NCI-H1417 (cell line): ENCODE results near the gene SLC16A6.
"Not testable (repeated sequence)": the region's sequence is repeated elsewhere in the genome, so short reads cannot be mapped to it uniquely, and the experiment has no call there.

Source experiments
- DNase-seq, 3 experiments: peaks; one replicate each; lab custom pipeline; 2025; lab: John Stamatoyannopoulos, UW

The SLC16A6 gene

DNA sequence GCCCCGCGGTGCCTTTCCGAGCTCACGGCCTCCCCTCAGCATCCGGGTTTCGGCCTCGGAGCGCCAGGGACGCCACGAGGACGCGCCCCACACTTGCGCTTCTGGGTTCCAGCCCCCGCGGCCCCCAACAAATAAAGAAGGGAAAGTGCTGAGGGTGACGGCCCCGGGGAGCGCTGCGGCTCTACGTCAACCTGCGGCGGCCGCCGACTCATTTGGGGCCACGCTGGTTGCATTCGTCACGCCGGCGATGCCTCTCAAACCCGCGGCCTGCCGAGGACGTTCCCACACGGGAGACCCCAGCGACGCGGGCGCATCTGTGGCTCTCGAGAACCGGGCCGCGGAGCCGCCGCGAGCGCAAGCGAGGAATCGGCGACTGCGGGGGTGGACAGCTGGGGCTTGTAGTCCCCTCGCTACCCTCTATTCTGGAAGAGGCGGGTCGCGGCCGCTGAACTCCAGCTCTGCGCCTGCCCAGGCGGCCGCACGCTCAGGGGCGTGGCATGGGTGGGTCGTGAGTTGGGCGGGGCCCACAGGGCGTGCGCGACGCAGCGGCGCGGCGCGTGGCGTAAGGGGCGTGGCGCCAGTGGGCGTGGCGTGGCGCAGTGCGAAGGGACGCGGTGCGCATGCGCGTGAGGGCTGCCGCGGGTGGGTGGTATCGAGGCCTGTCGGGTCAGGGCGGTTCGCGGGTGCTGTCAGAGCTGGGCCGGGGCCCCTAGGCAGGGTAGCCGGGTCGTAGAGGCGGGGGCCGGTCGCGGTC lies 43.3 kb downstream of the SLC16A6 start, which contains the start of gene AMZ2:
Gene AMZ2, plus strand, starts transcription at position 599 of the 754 bp plus-strand sequence. CDS start 2,145 bp downstream, outside the sequence.
- peak; percentile 96 to 97 (median 96) for DNase-seq

DNA sequence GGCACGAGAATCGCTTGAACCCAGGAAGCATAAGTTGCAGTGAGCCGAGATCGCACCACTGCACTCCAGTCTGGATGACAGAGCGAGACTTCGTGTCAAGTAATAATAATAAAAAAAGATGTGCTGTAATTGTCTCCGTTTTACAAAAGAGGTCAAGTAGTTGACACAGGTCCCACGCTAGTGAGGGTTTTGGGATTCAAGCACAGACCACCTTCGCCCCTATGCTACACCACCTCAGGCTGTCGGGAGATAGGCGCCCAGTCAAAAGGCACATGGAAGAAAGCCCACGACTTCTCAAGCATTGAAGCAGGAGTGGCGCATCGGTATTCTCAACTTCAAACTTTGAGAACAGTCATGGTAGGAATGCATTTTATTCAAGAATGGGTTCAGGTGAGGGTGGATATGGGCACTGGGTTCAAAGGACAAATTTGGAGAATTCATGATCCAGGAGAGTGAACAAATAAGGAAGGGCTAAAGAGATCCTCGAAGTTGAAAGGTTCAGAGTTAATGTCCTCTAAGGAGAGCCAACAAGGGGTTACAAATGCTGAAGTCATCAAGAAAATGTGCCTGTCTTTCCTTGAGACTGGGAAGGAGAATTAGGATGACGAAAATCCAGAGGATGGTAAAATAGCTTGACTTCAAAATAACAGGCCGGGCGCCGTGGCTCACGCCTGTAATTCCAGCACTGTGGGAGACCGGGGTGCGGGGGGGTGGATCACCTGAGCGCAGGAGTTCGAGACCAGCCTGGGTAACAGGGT lies 44.5 kb downstream of the SLC16A6 start:
- peak in 1 of 3 experiments; percentile 29 for DNase-seq

DNA sequence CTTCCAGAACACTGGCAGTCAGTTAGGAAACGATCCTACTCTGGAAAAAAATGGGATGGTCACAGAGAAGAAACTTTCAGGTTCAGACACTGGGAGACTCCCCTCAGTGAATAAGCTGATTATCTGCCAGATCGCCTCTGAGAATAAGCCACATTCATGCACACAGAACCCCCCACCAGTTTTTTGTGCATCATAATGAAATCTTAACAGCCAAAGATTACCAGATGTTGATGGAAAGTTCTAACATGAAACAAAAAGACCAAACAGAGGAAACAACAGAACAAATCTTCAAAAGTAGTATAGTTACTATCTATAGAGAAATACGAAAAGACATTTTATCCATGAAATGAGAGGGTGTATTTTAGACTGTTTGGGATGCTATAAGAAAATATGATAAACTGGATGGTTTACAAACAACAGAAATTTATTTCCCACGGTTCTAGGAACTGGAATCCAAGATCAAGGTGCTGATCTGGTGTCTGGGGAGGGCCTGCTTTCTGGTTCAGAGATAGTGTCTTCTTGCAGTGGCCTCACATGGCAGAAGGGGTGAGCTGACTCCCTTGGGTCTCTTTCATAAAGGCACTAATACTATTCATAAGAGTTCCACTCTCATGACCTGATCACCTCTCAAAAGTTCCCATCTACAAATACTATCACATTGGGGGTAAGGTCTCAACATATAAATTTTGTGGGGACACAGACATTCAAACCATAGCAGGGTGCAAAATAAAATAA lies 51.1 kb downstream of the SLC16A6 start:
- DNase-seq: no peak

DNA sequence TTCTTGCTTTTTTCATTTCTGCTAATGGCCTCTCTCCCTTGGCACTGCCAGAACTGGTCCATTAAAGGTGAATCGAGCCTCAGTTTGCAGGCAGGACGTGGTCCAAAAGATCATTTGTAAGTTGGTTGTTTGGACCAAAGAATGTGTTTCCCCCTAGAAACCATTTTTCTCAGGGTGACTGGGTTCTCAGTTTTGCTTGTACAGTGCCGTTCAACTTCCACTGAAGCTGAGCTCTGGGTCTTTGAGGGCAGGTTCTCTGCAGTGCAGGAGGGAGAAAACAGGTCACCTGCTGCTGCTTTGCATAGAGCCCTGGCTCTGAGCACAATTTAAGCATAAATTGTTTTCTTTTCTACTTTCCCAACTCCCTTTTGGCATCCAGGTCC lies 52.1 kb downstream of the SLC16A6 start:
- DNase-seq: no peak

DNA sequence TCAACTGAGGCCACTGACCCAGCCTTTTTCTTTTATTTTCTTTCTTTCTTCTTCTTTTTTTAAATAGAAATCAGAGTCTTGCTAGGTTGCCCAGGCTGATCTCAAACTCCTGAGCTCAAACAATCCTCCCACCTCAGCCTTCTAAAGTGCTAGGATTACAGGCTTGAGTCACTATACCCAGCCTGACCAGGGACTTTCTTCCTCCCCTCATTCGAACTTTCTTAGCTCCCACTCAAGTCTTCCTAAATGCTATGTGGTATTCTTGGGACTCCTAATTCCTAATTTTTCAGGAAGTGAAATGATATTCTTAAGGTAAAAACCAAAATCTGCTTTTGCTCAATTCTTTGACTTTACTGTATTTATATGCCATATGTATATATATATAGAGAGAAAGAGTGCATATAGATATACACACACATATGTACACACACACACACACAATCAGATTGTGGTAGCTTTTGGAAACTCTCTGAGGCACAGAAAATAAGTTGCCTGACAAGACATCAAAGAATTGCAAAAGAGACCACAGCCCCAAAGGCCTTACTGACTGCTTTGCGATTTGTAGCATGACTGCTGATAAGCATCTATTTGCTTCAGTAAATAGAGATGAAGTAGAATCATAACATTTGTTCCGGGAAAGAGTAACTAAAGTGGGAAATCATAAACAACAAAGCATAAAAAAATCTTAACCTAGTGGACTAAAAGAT lies 52.6 kb downstream of the SLC16A6 start:
- DNase-seq: no peak

DNA sequence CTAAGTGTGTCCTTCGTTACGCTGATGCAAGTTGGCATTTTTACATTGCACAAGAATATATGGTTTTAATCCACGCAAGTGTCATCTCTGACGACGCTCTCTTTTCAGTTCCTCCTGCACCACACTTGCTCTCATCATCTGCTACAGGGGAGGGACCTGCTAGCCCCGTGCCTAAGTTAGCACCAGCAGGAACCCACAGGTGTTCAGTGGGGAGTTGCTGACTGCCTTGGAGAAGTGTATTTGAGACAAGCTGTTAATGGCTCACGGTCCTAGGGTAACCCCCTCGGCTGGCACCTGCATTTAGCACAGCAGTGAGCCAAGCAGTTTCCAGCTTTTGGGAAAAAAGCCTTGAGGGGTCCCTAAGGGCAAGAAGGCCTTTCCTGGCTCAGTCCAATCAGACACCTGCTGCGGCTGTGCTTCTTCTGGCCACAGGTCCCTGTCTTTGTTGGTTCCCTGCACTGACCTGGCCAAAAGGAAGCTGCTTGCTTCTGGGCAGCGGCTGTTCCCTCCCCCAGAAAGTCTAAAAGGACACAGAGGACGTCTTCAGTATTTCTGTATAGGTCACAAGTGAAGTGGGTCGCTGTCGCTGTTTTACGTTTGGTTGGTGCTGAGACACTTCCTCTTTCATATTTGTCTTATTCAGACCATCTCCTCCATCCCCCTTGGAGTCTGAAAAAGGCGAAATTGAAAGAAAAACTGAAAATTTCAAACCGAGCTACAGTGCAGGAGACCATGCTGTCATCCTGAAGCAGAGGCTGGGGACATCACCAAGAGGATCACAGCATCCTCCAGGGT lies 53.4 kb downstream of the SLC16A6 start:
- not testable (repeated sequence) for DNase-seq

DNA sequence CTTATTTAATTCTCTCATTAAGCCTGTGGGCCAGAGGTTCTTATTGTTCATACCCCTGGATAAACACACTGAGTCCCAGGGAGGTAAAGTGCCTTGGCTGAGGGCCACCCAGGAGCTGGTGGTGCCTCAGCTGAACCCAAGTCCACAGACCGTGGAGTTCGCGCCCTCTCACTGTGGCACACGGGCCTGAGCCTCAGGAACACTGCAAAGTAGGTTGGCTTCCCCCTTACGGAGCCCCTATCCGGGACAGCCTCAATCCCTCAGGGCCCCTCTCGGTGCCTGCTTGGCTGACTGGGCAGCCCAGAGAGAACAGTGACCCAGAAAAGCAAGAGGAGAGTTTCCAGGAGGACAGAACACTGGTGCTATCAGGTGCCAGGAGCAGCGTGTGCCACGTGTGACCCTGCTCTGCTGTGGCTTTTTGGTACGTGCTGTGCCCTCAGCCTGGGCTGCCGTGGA lies 55.6 kb downstream of the SLC16A6 start:
- not testable (repeated sequence) for DNase-seq

DNA sequence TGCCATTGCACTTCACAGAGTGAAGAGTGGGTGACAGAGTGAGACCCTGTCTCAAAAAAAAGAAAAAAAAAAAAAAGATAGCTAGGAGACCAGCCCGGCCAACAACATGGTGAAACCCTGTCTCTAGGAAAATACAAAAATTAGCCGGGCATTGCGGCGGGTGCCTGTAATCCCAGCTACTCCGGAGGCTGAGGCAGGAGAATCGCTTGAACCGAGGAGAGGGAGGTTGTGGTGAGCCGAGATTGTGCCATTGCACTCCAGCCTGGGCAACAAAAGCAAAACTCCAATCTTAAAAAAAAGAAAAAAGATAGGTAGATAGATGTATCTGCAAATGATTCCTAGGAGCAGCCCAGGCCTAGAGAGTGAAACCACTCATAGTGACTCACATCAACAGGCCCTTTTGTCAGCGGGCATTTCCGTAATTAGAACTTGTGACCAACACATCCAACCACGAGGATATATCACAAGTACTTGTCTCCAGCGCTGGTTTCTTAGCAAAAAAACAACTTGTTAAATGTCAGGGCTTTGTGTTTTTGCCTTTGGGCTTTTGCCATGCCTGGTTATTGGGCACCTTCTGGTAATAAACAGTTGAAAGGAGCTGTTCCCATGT lies 56.1 kb downstream of the SLC16A6 start:
- not testable (repeated sequence) for DNase-seq

DNA sequence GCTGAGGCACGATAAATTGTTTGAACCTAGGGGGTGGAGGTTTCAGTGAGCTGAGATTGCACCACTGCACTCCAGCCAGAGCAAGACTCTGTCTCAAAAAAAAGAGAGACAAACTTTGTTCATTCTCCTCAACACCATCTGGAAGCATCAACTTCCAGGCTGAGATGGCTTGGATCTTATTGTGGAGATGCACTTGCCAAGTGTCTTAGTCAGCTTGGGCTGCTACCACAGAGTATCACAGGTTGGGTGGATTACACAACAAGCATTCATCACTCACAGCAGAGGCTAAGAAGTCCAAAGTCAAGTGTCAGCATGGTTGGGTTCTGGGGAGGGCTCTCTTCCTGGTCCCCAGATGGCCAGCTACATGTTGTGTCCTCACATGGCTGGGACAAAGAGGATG lies 58.2 kb downstream of the SLC16A6 start:
- not testable (repeated sequence) for DNase-seq

DNA sequence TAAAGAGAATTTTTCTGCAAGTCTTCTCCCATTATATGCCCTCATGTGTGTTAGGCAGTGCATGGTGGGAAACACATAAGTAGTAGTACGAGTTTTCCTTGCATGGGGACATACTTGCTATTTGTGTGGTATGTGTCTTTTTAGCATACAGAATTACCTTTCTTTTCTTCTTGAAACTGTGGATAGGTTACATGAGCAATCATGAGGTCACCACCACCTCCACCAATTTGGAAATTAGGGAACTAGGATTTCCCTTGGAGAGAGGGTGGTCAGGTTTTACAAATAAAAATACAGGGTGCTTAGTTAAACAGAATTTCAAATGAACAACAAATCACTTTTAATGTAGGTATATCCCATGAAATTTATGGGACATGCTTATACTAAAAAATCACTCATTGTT lies 59.4 kb downstream of the SLC16A6 start:
- DNase-seq: no peak

DNA sequence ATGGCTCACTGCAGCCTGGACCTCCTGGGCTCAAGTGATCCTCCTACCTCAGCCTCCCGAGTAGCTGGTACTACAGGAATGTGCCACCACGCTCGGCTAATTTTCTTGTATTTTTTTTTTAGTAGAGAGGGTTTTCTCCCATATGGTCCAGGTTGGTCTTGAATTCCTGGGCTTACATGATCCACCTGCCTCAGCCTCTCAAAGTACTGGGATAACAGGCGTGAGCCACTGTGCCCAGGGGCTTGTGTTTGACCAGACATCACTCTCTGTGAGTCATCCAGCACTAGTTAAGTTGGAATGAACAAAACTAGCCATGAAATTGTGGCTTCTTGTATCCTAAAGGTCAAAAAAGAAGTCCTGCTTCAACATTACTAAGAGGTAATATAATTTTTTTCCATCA lies 59.8 kb downstream of the SLC16A6 start:
- DNase-seq: not testable (repeated sequence)

DNA sequence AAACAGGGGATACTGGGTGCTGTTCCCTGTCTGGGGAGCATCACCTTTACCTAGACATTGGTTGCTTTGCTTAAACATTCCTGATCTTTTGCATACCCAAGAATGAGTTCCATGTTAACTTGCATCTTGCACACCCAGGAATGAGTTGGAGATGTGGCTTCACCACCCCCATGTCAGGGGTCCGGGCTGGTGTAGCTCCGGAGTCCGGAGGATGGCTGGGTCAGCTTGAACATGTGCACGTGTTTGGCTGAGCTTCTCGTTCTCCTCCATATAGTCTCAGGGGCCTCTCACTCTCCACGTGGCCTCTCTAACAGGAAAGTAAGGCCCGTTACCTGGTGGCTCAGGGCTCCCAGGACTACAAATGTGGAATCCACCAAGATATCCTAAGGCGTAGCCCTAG lies 61.3 kb downstream of the SLC16A6 start:
- DNase-seq: no peak

DNA sequence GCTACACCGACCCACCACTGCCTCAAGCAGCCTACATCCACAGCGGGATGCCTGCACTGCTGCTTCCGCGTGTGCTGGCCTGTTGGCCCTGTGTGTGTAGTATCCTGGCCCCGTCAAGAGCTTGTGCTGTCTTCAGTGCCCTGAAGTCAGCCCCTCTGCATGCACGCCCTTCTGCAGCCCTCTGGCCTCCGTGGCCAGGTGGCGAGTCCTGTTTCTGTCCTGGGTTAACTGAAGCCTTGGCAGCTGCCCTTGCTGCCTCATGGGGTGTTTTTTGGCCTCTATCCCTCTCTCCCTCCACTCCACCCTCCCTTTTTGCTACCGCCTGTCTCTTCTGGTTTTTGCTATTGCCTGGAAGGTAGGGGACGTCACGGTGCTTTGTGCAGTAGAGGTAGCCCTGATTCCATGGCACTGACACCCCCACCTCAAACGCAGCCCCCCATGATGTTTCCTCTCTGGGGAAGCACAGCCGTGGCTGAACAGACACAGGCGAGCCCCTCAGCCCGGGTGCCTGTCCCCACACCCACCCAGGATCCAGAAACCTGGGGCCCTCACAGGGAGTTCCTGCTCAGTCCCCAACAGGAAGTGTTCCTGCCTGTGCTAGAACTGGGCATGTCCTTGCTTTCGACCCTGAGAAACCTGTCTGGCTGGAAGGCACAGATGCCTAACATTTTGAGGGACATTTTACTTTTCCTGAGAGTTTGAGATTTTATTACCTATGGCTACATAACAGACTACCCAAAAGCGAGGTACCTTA lies 61.9 kb downstream of the SLC16A6 start:
- no peak for DNase-seq

DNA sequence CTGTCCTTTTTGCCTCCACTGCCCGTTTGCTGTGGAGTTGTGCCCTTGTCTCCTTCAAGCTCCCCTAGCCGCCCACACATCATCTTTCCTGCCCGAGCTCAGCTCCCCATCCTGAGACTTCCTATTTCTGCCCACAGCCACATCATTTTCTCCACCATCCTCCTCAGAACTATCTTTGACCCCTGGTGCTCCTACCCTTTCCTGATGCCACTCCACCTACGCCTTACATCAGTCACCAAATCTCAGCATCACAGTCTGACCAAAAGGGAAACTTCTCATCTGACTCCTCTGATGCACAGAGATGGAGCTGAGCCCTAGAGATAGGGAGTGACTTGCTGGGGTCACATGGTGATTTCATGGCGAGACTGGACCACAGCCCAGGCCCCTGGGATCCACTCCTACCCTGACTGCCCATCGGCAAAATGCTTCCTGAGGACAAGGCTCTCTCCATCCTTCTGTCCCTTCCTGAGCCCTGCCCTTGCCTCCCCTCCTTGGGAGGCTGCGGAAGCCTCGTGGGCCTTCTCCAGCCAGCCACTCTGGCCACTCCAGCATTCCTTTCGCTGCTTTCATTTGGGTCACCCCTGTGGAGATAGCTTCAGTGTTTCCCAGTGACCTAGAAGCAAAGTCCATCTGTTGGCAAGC lies 62.8 kb downstream of the SLC16A6 start:
- DNase-seq: not testable (repeated sequence)

DNA sequence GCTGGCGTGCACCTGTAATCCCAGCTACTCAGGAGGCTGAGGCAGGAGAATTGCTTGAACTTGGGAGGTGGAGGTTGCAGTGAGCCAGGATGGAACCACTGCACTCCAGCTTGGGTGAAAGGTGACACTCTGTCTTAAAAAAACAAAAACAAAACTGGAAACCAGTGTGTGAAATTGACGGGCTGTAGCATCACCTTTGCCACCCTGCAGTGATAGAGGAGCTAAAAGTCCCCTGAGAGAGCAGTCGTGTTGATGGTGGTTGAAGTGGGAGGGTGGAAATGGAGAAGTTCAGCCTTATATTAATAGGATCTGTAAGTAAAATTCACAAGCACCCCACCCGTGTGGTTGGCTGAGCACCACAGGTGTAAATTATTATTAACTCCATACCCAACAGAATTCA lies 65.9 kb downstream of the SLC16A6 start:
- not testable (repeated sequence) for DNase-seq

DNA sequence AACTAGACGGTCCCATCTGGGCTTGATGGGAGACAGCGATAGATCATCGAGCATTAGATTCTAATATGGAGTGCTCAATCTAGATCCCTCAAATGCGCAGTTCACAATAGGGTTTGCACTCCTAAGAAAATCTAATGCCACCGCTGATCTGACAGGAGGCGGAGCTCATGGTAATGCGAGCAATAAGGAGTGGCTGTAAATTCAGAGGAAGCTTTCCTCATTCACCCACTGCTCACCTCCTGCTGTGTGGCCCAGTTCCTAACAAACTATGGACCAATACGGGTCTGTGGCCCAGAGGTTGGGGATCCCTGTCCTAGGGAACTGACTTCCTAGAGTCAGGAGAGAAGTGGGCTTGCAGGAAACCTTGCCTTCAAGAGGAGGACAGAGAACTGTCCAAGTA lies 68.3 kb downstream of the SLC16A6 start:
- DNase-seq: no peak

DNA sequence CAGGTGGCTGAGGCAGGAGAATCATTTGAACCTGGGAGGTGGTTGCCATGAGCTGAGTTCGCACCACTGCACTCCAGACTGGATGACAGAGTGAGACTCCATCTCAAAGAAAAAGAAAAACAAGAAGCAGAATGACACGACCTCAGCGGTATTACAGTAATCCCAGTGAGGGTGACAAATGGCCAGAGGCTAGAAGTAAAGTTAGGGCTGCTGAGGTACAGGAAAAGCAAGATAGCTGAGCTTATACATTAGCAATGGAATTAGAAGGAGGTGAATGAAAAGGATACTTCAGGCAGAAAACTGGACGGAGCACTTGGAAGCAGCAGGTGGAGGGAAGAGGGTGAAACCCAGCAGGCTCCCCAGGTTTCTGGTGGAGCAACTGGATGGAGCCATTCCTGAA lies 69.1 kb downstream of the SLC16A6 start:
- no peak for DNase-seq

DNA sequence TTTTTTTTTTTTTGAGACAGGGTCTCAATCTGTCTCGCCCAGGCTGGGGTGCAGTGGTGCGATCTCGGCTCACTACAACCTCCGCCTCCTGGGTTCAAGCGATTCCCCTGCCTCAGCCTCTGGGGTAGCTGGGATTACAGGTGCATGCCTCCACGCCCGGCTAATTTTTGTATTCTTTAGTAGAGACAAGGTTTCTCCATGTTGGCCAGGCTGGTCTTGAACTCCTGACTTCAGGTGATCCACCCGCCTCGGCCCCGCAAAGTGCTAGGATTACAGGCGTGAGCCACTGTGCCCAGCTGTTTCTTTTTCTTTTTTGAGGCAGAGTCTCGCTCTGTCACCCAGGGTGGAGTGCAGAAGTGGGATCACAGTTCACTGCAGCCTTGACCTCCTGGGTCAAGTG lies 70.1 kb downstream of the SLC16A6 start:
- not testable (repeated sequence) for DNase-seq

DNA sequence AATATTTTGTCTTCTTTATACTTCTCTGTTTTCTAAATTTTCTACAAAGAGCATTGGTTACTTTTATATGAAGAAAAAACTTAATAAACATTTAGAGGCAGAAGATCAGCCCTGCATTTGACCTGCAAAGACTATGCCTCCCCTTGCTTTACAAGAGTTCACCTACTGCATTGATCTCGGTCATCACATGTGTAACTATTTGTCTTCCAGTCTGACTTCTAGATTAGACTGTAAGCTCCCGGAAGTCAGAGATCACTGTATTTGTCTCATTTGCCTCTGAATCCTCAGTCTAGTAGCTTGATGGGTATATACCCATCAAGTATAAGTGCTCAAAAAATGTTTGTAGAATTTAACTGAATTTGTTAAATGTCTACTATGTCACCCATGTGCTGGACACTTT lies 70.7 kb downstream of the SLC16A6 start:
- not testable (repeated sequence) for DNase-seq
